ENCODE data around the gene PLCB1. TPM values are rescaled to one million over a fixed set of nuclear protein-coding genes. Genes with fewer than 3 reads are reported as not detected.
"Not testable (repeated sequence)": the region's sequence is repeated elsewhere in the genome, so short reads cannot be mapped to it uniquely, and the experiment has no call there.

The PLCB1 gene
- total and polyA plus RNA-seq, 2 experiments from 2014 or later: 14.9 to 20.7 TPM

DNA sequence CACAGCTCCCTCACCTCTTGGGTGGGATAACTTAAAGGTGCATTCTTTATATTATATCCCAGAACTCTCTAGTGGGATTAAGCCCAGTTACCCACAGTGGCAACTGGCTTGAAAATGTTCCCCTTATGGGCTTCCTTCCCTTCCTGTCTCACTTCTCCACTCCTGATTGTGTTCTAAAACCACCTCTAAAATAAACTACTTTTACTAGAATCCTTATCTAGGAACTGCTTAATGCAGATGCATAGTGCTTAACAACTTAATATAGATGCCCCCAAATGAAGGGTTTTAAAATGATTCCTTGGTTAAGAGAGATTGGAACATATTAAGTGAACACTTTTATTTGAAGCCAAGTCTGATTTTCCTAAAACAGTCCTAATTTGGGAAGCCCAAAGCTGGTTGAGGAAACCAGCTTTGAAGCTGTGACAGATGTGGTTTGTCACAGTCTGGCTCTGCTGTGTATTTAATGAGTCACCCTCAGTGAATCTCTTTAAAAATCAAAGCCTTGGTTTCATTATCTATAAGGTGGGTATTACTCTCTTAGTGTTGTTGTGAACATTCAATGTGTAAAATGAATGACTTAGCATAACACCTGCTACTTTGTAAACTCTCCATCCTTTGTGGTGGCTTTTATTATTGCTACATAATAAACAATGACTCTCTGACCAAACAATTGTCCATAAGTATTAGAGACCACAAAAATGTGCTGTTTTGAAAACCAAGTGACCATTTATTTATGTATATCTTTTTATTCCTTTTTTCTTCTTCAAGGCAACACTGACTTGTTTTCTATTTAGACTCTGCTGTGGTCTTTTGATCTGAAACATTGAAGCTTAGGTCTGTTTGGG, 24.4 kb downstream of the PLCB1 start:
- TF ChIP-seq, protein P1, sequence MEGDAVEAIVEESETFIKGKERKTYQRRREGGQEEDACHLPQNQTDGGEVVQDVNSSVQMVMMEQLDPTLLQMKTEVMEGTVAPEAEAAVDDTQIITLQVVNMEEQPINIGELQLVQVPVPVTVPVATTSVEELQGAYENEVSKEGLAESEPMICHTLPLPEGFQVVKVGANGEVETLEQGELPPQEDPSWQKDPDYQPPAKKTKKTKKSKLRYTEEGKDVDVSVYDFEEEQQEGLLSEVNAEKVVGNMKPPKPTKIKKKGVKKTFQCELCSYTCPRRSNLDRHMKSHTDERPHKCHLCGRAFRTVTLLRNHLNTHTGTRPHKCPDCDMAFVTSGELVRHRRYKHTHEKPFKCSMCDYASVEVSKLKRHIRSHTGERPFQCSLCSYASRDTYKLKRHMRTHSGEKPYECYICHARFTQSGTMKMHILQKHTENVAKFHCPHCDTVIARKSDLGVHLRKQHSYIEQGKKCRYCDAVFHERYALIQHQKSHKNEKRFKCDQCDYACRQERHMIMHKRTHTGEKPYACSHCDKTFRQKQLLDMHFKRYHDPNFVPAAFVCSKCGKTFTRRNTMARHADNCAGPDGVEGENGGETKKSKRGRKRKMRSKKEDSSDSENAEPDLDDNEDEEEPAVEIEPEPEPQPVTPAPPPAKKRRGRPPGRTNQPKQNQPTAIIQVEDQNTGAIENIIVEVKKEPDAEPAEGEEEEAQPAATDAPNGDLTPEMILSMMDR (conservative IDR thresholded peaks at IDR 0.05; ENCODE audit: low read depth in 2 of 2): no peak
- TF ChIP-seq EZH2phosphoT487 (IDR thresholded peaks at IDR 0.05; ENCODE audit: unreplicated experiment) (no peak), NANOG (IDR thresholded peaks at IDR 0.05; ENCODE audit: borderline replicate concordance) (no peak), EZH2 (IDR thresholded peaks at IDR 0.05; ENCODE audit: low read depth, unreplicated experiment) (no peak), JUNB (IDR thresholded peaks at IDR 0.05; ENCODE audit: unreplicated experiment) (no peak), POLR2AphosphoS5 (IDR thresholded peaks at IDR 0.05; ENCODE audit: low read depth) (no peak)
- TF ChIP-seq, protein P2, sequence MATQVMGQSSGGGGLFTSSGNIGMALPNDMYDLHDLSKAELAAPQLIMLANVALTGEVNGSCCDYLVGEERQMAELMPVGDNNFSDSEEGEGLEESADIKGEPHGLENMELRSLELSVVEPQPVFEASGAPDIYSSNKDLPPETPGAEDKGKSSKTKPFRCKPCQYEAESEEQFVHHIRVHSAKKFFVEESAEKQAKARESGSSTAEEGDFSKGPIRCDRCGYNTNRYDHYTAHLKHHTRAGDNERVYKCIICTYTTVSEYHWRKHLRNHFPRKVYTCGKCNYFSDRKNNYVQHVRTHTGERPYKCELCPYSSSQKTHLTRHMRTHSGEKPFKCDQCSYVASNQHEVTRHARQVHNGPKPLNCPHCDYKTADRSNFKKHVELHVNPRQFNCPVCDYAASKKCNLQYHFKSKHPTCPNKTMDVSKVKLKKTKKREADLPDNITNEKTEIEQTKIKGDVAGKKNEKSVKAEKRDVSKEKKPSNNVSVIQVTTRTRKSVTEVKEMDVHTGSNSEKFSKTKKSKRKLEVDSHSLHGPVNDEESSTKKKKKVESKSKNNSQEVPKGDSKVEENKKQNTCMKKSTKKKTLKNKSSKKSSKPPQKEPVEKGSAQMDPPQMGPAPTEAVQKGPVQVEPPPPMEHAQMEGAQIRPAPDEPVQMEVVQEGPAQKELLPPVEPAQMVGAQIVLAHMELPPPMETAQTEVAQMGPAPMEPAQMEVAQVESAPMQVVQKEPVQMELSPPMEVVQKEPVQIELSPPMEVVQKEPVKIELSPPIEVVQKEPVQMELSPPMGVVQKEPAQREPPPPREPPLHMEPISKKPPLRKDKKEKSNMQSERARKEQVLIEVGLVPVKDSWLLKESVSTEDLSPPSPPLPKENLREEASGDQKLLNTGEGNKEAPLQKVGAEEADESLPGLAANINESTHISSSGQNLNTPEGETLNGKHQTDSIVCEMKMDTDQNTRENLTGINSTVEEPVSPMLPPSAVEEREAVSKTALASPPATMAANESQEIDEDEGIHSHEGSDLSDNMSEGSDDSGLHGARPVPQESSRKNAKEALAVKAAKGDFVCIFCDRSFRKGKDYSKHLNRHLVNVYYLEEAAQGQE (IDR thresholded peaks at IDR 0.05; ENCODE audit: unreplicated experiment): no peak
- TF ChIP-seq, protein P3, sequence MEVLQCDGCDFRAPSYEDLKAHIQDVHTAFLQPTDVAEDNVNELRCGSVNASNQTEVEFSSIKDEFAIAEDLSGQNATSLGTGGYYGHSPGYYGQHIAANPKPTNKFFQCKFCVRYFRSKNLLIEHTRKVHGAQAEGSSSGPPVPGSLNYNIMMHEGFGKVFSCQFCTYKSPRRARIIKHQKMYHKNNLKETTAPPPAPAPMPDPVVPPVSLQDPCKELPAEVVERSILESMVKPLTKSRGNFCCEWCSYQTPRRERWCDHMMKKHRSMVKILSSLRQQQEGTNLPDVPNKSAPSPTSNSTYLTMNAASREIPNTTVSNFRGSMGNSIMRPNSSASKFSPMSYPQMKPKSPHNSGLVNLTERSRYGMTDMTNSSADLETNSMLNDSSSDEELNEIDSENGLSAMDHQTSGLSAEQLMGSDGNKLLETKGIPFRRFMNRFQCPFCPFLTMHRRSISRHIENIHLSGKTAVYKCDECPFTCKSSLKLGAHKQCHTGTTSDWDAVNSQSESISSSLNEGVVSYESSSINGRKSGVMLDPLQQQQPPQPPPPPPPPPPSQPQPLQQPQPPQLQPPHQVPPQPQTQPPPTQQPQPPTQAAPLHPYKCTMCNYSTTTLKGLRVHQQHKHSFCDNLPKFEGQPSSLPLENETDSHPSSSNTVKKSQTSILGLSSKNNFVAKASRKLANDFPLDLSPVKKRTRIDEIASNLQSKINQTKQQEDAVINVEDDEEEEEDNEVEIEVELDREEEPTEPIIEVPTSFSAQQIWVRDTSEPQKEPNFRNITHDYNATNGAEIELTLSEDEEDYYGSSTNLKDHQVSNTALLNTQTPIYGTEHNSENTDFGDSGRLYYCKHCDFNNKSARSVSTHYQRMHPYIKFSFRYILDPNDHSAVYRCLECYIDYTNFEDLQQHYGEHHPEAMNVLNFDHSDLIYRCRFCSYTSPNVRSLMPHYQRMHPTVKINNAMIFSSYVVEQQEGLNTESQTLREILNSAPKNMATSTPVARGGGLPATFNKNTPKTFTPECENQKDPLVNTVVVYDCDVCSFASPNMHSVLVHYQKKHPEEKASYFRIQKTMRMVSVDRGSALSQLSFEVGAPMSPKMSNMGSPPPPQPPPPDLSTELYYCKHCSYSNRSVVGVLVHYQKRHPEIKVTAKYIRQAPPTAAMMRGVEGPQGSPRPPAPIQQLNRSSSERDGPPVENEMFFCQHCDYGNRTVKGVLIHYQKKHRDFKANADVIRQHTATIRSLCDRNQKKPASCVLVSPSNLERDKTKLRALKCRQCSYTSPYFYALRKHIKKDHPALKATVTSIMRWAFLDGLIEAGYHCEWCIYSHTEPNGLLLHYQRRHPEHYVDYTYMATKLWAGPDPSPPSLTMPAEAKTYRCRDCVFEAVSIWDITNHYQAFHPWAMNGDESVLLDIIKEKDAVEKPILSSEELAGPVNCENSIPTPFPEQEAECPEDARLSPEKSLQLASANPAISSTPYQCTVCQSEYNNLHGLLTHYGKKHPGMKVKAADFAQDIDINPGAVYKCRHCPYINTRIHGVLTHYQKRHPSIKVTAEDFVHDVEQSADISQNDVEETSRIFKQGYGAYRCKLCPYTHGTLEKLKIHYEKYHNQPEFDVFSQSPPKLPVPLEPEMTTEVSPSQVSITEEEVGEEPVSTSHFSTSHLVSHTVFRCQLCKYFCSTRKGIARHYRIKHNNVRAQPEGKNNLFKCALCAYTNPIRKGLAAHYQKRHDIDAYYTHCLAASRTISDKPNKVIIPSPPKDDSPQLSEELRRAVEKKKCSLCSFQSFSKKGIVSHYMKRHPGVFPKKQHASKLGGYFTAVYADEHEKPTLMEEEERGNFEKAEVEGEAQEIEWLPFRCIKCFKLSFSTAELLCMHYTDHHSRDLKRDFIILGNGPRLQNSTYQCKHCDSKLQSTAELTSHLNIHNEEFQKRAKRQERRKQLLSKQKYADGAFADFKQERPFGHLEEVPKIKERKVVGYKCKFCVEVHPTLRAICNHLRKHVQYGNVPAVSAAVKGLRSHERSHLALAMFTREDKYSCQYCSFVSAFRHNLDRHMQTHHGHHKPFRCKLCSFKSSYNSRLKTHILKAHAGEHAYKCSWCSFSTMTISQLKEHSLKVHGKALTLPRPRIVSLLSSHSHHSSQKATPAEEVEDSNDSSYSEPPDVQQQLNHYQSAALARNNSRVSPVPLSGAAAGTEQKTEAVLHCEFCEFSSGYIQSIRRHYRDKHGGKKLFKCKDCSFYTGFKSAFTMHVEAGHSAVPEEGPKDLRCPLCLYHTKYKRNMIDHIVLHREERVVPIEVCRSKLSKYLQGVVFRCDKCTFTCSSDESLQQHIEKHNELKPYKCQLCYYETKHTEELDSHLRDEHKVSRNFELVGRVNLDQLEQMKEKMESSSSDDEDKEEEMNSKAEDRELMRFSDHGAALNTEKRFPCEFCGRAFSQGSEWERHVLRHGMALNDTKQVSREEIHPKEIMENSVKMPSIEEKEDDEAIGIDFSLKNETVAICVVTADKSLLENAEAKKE (CRISPR knock-in tag; IDR thresholded peaks at IDR 0.05): no peak
- no peak overlapping the region for H3K27ac ChIP-seq (ENCODE audit: low read depth)
- no peak overlapping the region for H3K4me3 Mint-ChIP-seq
- no peaks in the 10 kb centered on the region for H3K79me2 ChIP-seq (replicated peaks; ENCODE audit: insufficient read depth)
- no peaks in the 10 kb centered on the region for H3K27me3 ChIP-seq (ENCODE audit: insufficient read depth)
- H3K36me3 ChIP-seq (ENCODE audit: insufficient read depth): peaks cover 6% of the 10 kb centered on the region; the same call in 1 of the 2 replicates
- H3K4me2 ChIP-seq: no peak overlapping the region
- no peaks in the 10 kb centered on the region for H3F3A ChIP-seq (replicated peaks; ENCODE audit: low read depth)
- H3K4me3 ChIP-seq: no peak overlapping the region
- H3K36me3 Mint-ChIP-seq (ENCODE audit: low read depth): peaks cover 20% of the 10 kb centered on the region; the same call in 2 of the 3 replicates
- H3K9me3 Mint-ChIP-seq: peaks cover 26% of the 10 kb centered on the region
- 0 out of 2 replicates have a peak, but pooled peaks cover 5% of the 10 kb centered on the region for H3K9me2 ChIP-seq (ENCODE audit: insufficient read depth)
- DNase-seq (ENCODE audit: low spot score) (no peak), ATAC-seq (no peak)
- H2AFZ ChIP-seq: no peak overlapping the region
- H3K4me1 Mint-ChIP-seq: peaks cover 7% of the 10 kb centered on the region; the same call in 2 of the 3 replicates
- H3K27ac Mint-ChIP-seq: no peak overlapping the region
- H3K27me3 Mint-ChIP-seq (ENCODE audit: insufficient read depth, low read depth, poor library complexity): peaks cover 2% of the 10 kb centered on the region
- H3K4me1 ChIP-seq (ENCODE audit: insufficient read depth): no peaks in the 10 kb centered on the region
- no peaks in the 10 kb centered on the region for H4K20me1 ChIP-seq (replicated peaks; ENCODE audit: insufficient read depth)

DNA sequence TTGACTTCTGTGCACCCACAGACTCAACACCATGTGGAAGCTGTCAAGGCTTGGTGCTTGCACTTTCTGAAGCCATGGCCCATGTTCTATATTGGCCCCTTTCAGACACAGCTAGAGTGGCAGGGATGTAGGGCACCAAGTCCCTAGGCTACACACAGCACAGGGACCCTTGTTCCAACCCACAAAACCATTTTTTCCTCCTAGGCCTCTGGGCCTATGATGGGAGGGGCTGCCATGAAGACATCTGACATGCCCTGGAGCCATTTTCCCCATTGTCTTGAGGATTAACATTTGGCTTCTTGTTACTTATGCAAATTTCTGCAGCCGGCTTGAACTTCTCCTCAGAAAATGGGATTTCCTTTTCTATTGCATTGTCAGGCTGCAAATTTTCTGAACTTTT, 27.2 kb downstream of the PLCB1 start:
- not testable (repeated sequence) for H4K20me1 ChIP-seq (replicated peaks; ENCODE audit: insufficient read depth); H3K4me1 ChIP-seq (ENCODE audit: insufficient read depth); H3K79me2 ChIP-seq (replicated peaks; ENCODE audit: insufficient read depth); DNase-seq (ENCODE audit: low spot score); H3K27ac Mint-ChIP-seq; H3K27me3 ChIP-seq (ENCODE audit: insufficient read depth); ATAC-seq; H3K4me2 ChIP-seq; H3K9me2 ChIP-seq (ENCODE audit: insufficient read depth); H3K36me3 ChIP-seq (ENCODE audit: insufficient read depth); H3K4me1 Mint-ChIP-seq; H3K27me3 Mint-ChIP-seq (ENCODE audit: insufficient read depth, low read depth, poor library complexity); H3K27ac ChIP-seq (ENCODE audit: low read depth); H2AFZ ChIP-seq; H3F3A ChIP-seq (replicated peaks; ENCODE audit: low read depth); H3K4me3 ChIP-seq; H3K4me3 Mint-ChIP-seq
- H3K36me3 Mint-ChIP-seq (ENCODE audit: low read depth): peaks cover 20% of the 10 kb centered on the region; the same call in 2 of the 3 replicates
- H3K9me3 Mint-ChIP-seq: peaks cover 26% of the 10 kb centered on the region
